ENCODE measurements around the gene SLC48A1.

Gene SLC48A1

DNA sequence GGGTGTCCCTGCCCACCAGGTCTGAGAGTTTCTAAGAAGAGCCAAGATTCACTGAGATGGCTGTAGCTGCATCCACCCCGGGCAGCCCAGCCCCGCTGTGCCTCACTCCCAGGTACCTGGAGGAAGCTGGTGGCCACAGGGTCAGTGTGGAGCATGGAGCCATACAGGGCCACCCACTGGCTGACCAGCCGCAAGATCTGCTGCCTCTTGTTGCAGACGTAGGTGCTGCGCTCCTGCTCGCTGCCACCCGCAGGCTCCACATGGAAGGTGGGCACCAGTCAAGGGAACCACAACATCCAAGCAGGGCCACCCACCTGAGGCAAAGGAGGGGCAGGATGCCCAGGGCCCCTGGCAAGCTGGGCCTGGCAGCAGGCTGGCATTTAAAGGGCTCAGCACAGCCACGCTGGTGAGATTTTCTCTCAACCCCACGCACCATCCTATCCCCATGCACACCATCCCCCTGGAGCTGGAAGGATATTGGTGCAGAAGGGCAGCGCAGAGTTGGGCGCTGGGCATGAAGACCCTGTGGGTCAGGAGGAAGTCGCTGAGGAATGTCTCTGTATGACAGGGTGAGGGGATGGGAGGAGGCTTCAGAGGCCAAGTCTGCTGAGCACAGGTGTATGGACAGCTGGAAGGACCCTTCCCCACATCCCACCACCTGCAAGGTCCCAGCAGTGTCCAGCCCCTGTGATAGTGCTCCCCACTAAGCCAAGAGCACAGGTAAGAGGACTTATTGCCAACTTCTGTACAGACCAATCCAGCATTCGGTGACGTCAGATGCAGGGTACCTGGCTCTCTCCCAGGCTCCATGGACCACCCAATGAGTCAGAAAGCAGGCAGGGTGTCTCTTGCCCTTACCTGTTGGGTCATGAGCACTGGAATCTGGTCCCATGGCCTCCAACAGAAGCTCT is 25.2 kb upstream of the SLC48A1 start:
- H3K27ac ChIP-seq = no peak overlapping the region
- H3K27me3 ChIP-seq = no peaks in the 10 kb centered on the region
- H3K9me3 ChIP-seq = no peaks in the 10 kb centered on the region
- H3K4me3 ChIP-seq (ENCODE audit: low read depth in 1 of 2, low read length in 1 of 2) = no peak overlapping the region
- peaks cover 0 to 1% of the 10 kb centered on the region in 2 experiments for H3K4me1 ChIP-seq (ENCODE audit: control insufficient read depth in 1 of 2, insufficient read depth in 1 of 2, low read depth in 1 of 2, low read length in 1 of 2)
- peaks cover 9% of the 10 kb centered on the region for H3K36me3 ChIP-seq
- TF ChIP-seq, protein P1, sequence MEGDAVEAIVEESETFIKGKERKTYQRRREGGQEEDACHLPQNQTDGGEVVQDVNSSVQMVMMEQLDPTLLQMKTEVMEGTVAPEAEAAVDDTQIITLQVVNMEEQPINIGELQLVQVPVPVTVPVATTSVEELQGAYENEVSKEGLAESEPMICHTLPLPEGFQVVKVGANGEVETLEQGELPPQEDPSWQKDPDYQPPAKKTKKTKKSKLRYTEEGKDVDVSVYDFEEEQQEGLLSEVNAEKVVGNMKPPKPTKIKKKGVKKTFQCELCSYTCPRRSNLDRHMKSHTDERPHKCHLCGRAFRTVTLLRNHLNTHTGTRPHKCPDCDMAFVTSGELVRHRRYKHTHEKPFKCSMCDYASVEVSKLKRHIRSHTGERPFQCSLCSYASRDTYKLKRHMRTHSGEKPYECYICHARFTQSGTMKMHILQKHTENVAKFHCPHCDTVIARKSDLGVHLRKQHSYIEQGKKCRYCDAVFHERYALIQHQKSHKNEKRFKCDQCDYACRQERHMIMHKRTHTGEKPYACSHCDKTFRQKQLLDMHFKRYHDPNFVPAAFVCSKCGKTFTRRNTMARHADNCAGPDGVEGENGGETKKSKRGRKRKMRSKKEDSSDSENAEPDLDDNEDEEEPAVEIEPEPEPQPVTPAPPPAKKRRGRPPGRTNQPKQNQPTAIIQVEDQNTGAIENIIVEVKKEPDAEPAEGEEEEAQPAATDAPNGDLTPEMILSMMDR (IDR thresholded peaks at IDR 0.05) = no peak

- TF ChIP-seq, protein P1 (IDR thresholded peaks at IDR 0.05) = no peak
- Histone ChIP-seq H3K27ac (no peak overlapping the region), H3K27me3 (no peaks in the 10 kb centered on the region), H3K4me3 (ENCODE audit: low read depth in 1 of 2, low read length in 1 of 2) (no peak overlapping the region), H3K36me3 (peaks cover 9% of the 10 kb centered on the region), H3K4me1 (ENCODE audit: control insufficient read depth in 1 of 2, insufficient read depth in 1 of 2, low read depth in 1 of 2, low read length in 1 of 2) (peaks cover 5 to 7% of the 10 kb centered on the region in 2 experiments), H3K9me3 (no peaks in the 10 kb centered on the region)
Measured at GRCh38 chr12:47748507-47748828, 24.6 kb upstream of the SLC48A1 start.

GRCh38 chr12:47748899-47749298 is 24.1 kb upstream of the SLC48A1 start:
- H3K27me3 ChIP-seq = no peaks in the 10 kb centered on the region
- H3K36me3 ChIP-seq = peaks cover 9% of the 10 kb centered on the region

GRCh38 chr12:47750229-47750798 is 22.7 kb upstream of the SLC48A1 start:
- Histone ChIP-seq H3K4me3 (ENCODE audit: low read depth in 1 of 2, low read length in 1 of 2) (no peak overlapping the region), H3K36me3 (peaks cover 9% of the 10 kb centered on the region), H3K9me3 (no peaks in the 10 kb centered on the region), H3K27me3 (no peaks in the 10 kb centered on the region), H3K4me1 (ENCODE audit: control insufficient read depth in 1 of 2, insufficient read depth in 1 of 2, low read depth in 1 of 2, low read length in 1 of 2) (peaks cover 11% of the 10 kb centered on the region in 2 experiments), H3K27ac (no peak overlapping the region)
- TF ChIP-seq, protein P1 (IDR thresholded peaks at IDR 0.05) = no peak

More at GRCh38 chr12:47748899-47749298, 24.1 kb upstream of the SLC48A1 start:
- no peak overlapping the region for H3K27ac ChIP-seq
- H3K9me3 ChIP-seq = no peaks in the 10 kb centered on the region
- no peak overlapping the region for H3K4me3 ChIP-seq (ENCODE audit: low read depth in 1 of 2, low read length in 1 of 2)
- TF ChIP-seq, protein P1 (IDR thresholded peaks at IDR 0.05) = no peak
- peaks cover 9 to 10% of the 10 kb centered on the region in 2 experiments for H3K4me1 ChIP-seq (ENCODE audit: control insufficient read depth in 1 of 2, insufficient read depth in 1 of 2, low read depth in 1 of 2, low read length in 1 of 2)

DNA sequence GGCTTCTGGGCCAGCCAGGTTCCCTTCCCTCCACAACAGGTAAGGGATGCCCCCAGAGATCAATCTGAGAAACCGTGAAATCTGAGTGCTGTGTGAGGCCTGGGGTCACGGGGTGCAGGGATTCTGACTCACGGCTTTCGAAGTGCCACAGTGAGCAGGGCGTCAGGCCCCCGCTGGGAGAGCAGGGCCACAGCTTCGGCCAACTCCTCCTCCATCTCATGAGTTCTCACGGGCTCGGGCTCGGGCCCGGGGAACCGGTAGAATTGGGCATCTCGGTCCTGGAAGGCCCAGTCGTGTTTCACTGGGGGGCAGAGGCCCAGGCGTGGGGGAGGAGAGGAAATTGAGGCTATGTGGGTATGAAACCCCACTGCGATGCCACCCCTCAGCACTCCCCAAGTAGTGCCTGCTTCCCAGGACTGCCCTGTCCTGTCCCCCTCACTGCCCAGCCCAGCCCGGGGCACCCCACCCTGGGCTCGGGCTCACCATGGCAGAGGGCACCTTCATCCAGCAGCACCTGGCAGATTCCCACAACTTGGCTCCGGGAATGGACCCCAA is 22.0 kb upstream of the SLC48A1 start:
- no peaks in the 10 kb centered on the region for H3K27me3 ChIP-seq
- TF ChIP-seq, protein P1 (IDR thresholded peaks at IDR 0.05) = no peak
- no peaks in the 10 kb centered on the region for H3K9me3 ChIP-seq
- peaks cover 11% of the 10 kb centered on the region in 2 experiments for H3K4me1 ChIP-seq (ENCODE audit: control insufficient read depth in 1 of 2, insufficient read depth in 1 of 2, low read depth in 1 of 2, low read length in 1 of 2)
- H3K36me3 ChIP-seq = peaks cover 9% of the 10 kb centered on the region
- no peak overlapping the region for H3K27ac ChIP-seq
- no peak overlapping the region for H3K4me3 ChIP-seq (ENCODE audit: low read depth in 1 of 2, low read length in 1 of 2)

All from neutrophil (primary cell).